SU-DHL-6 (cell line): ENCODE results near the gene SH3PXD2B.
A peak's percentile ranks its signal among the peaks of the same experiment; 100 is the strongest.

Experiments used
- H2AFZ ChIP-seq: fragments of 200-600 bp; sonication (generic); 2 replicates; pipeline ENCODE4 v1.6.1; 2014; ENCODE audit warnings: low read depth, mild to moderate bottlenecking, moderate library complexity, mixed read lengths, antibody characterized with exemption, low read length; ENCODE audit not compliant: severe bottlenecking
- H3F3A ChIP-seq: fragments of 200-600 bp; shearing (Covaris generic); 2 replicates; pipeline ENCODE4 v1.6.0; 2016; ENCODE audit warnings: antibody characterized with exemption, mild to moderate bottlenecking; ENCODE audit not compliant: insufficient read depth
- H3K27ac ChIP-seq: fragments of 200-600 bp; sonication (generic); 2 replicates; pipeline ENCODE4 v1.5.1; 2016; ENCODE audit warnings: low read depth, mild to moderate bottlenecking, low read length, moderate library complexity, mixed read lengths
- H3K27me3 ChIP-seq: fragments of 200-600 bp; sonication (generic), shearing (Covaris generic); 2 replicates; pipeline ENCODE4 v1.6.0; 2014; ENCODE audit warnings: mild to moderate bottlenecking, low read length
- H3K36me3 ChIP-seq: fragments of 200-600 bp; sonication (generic); 2 replicates; pipeline ENCODE4 v1.6.1; 2014; ENCODE audit warnings: mild to moderate bottlenecking, low read length, mixed read lengths
- H3K4me2 ChIP-seq: fragments of 300-600, 200-600 bp; shearing (Covaris generic), sonication (generic); 2 replicates; pipeline ENCODE4 v1.6.0; 2014; ENCODE audit warnings: low read length, low read depth, mild to moderate bottlenecking; ENCODE audit not compliant: poor library complexity, severe bottlenecking
- H3K4me3 ChIP-seq: fragments of 200-600 bp; sonication (generic); 2 replicates; pipeline ENCODE4 v1.5.1; 2014; ENCODE audit warnings: antibody characterized with exemption, low read length, mild to moderate bottlenecking, mixed read lengths; ENCODE audit not compliant: insufficient read depth, poor library complexity, severe bottlenecking
- H3K79me2 ChIP-seq: fragments of 200-600 bp; sonication (generic); 2 replicates; pipeline ENCODE4 v1.6.1; 2014; ENCODE audit warnings: mild to moderate bottlenecking, low read length, moderate library complexity; ENCODE audit not compliant: insufficient read depth
- H3K9ac ChIP-seq: fragments of 200-600 bp; sonication (generic); 2 replicates; pipeline ENCODE4 v1.7.0; 2014; ENCODE audit warnings: mild to moderate bottlenecking, low read length
- H3K9me2 ChIP-seq: fragments of 200-600 bp; sonication (generic); replicated peaks from 2 replicates; pipeline ENCODE4 v1.6.1; 2014; ENCODE audit warnings: low read length; ENCODE audit not compliant: insufficient read depth
- H3K9me3 ChIP-seq: fragments of 200-600 bp; sonication (generic); 2 replicates; pipeline ENCODE4 v1.6.1; 2014; ENCODE audit warnings: low read length, mixed read lengths; ENCODE audit not compliant: insufficient read depth
- H4K20me1 ChIP-seq: fragments of 200-600 bp; sonication (generic); 2 replicates; pipeline ENCODE4 v1.6.1; 2014; ENCODE audit warnings: low read depth, mild to moderate bottlenecking, antibody characterized with exemption, low read length, moderate library complexity, mixed read lengths
- EZH2phosphoT487 ChIP-seq: fragments of 200-600 bp; sonication (generic), shearing (Covaris generic); conservative IDR thresholded peaks from 2 replicates; pipeline ENCODE4 v1.6.1; 2018; ENCODE audit warnings: mild to moderate bottlenecking, antibody characterized with exemption, low read length, moderate library complexity, mixed read lengths
- TF ChIP-seq, protein P1 (sequence below): fragments of 200-600 bp; sonication (generic); IDR thresholded peaks from one replicate; pipeline ENCODE4 v1.5.1; 2017; ENCODE audit warnings: antibody characterized with exemption, mild to moderate bottlenecking, low read length, moderate library complexity; ENCODE audit not compliant: insufficient read depth, poor library complexity, severe bottlenecking

Gene SH3PXD2B

GRCh38 chr5:172280929-172281328 lies 173.4 kb downstream of the SH3PXD2B start:
- Histone ChIP-seq H3K9me2 (no peaks in the 10 kb centered on the region), H3K27ac (no peak overlapping the region), H3K36me3 (0 out of 2 replicates have a peak, but pooled peaks cover 3% of the 10 kb centered on the region), H3F3A (peaks cover 39% of the 10 kb centered on the region), H3K9me3 (no peaks in the 10 kb centered on the region), H3K79me2 (peaks cover 74% of the 10 kb centered on the region), H3K9ac (peak overlapping the region; percentile 99), H3K4me2 (peak overlapping the region; percentile 88), H3K27me3 (no peaks in the 10 kb centered on the region), H3K4me3 (no peak overlapping the region), H2AFZ (no peak overlapping the region), H4K20me1 (0 out of 2 replicates have a peak, but pooled peaks cover 7% of the 10 kb centered on the region)
- TF ChIP-seq, protein P1, sequence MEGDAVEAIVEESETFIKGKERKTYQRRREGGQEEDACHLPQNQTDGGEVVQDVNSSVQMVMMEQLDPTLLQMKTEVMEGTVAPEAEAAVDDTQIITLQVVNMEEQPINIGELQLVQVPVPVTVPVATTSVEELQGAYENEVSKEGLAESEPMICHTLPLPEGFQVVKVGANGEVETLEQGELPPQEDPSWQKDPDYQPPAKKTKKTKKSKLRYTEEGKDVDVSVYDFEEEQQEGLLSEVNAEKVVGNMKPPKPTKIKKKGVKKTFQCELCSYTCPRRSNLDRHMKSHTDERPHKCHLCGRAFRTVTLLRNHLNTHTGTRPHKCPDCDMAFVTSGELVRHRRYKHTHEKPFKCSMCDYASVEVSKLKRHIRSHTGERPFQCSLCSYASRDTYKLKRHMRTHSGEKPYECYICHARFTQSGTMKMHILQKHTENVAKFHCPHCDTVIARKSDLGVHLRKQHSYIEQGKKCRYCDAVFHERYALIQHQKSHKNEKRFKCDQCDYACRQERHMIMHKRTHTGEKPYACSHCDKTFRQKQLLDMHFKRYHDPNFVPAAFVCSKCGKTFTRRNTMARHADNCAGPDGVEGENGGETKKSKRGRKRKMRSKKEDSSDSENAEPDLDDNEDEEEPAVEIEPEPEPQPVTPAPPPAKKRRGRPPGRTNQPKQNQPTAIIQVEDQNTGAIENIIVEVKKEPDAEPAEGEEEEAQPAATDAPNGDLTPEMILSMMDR, result no peak
- TF ChIP-seq EZH2phosphoT487, result no peak

- Histone ChIP-seq H3K4me2 (no peak overlapping the region), H3K9ac (no peak overlapping the region), H2AFZ (no peak overlapping the region), H3K27me3 (no peaks in the 10 kb centered on the region), H4K20me1 (0 out of 2 replicates have a peak, but pooled peaks cover 7% of the 10 kb centered on the region), H3K79me2 (peaks cover 81% of the 10 kb centered on the region), H3K9me2 (no peaks in the 10 kb centered on the region), H3K27ac (no peak overlapping the region), H3K4me3 (no peak overlapping the region), H3K36me3 (0 out of 2 replicates have a peak, but pooled peaks cover 3% of the 10 kb centered on the region), H3K9me3 (no peaks in the 10 kb centered on the region), H3F3A (peaks cover 44% of the 10 kb centered on the region)
- TF ChIP-seq, protein P1, result no peak
- TF ChIP-seq EZH2phosphoT487, result no peak
Observed at GRCh38 chr5:172280317-172280716, 174.0 kb downstream of the SH3PXD2B start.

- H4K20me1 ChIP-seq, result 0 out of 2 replicates have a peak, but pooled peaks cover 7% of the 10 kb centered on the region
- H3K4me2 ChIP-seq, result no peak overlapping the region
- peaks cover 37% of the 10 kb centered on the region for H3F3A ChIP-seq
- no peaks in the 10 kb centered on the region for H3K27me3 ChIP-seq
- H3K9me2 ChIP-seq, result no peaks in the 10 kb centered on the region
- H3K9ac ChIP-seq, result no peak overlapping the region
- H2AFZ ChIP-seq, result no peak overlapping the region
- H3K9me3 ChIP-seq, result no peaks in the 10 kb centered on the region
- peaks cover 96% of the 10 kb centered on the region for H3K79me2 ChIP-seq
- TF ChIP-seq, protein P1, result no peak
- no peak for TF ChIP-seq EZH2phosphoT487
- no peak overlapping the region for H3K27ac ChIP-seq
- 0 out of 2 replicates have a peak, but pooled peaks cover 3% of the 10 kb centered on the region for H3K36me3 ChIP-seq
- H3K4me3 ChIP-seq, result no peak overlapping the region
Observed at GRCh38 chr5:172278356-172278755, 176.0 kb downstream of the SH3PXD2B start.
